ENCODE results near the gene LIPC. TPM values are rescaled to one million over a fixed set of nuclear protein-coding genes. Genes with fewer than 3 reads are reported as not detected.

The LIPC gene
- total RNA-seq, 6 experiments from 2014 or later = 31.1 to 213 (median 86.1) TPM

GRCh38 chr15:58528188-58528870, 96.5 kb downstream of the LIPC start:
- intact Hi-C loops (cut with DNase I) = no loop called here
- Histone ChIP-seq H3K9me3 (no peaks in the 10 kb centered on the region), H3K27me3 (no peaks in the 10 kb centered on the region), H3K27ac (peak overlapping the region; percentile 56 to 84 (median 71)), H3K36me3 (no peaks in the 10 kb centered on the region), H3K4me3 (peak overlapping the region in 1 of 3 donors; percentile 15), H3K4me1 (peaks cover 0 to 56% (median 12%) of the 10 kb centered on the region in 4 donors)
- peak; percentile 68 to 81 (median 73) for ATAC-seq
- TF ChIP-seq POLR2A (IDR thresholded peaks at IDR 0.05) (no peak), CTCF (IDR thresholded peaks at IDR 0.05) (no peak)
- DNase-seq = peak in 2 of 3 donors; percentile 75 to 81
- 19% methylated on average over 12 of the region's 12 CpGs for WGBS (ENCODE audit: insufficient coverage, low coverage, low lambda C conversion rate, missing lambda C conversion rate)

GRCh38 chr15:58529041-58529440, 97.2 kb downstream of the LIPC start:
- Histone ChIP-seq H3K4me1 (peaks cover 0 to 51% (median 12%) of the 10 kb centered on the region in 4 donors), H3K27ac (peak overlapping the region; percentile 56 to 84 (median 71)), H3K27me3 (no peaks in the 10 kb centered on the region), H3K9me3 (no peaks in the 10 kb centered on the region), H3K36me3 (no peaks in the 10 kb centered on the region), H3K4me3 (no peak overlapping the region)
- DNase-seq (peak in 1 of 3 donors; percentile 56), ATAC-seq (peak; percentile 5 to 50 (median 10))
- intact Hi-C loops (cut with DNase I) = no loop called here
- TF ChIP-seq POLR2A (IDR thresholded peaks at IDR 0.05) = no peak
- no peak for TF ChIP-seq CTCF (IDR thresholded peaks at IDR 0.05)
- 33% methylated on average over 1 of the region's 2 CpGs for WGBS (ENCODE audit: insufficient coverage, low coverage, low lambda C conversion rate, missing lambda C conversion rate)

GRCh38 chr15:58530056-58530590, 98.3 kb downstream of the LIPC start:
- no peak overlapping the region for H3K27ac ChIP-seq
- no peaks in the 10 kb centered on the region for H3K27me3 ChIP-seq
- ATAC-seq = no peak
- H3K9me3 ChIP-seq = no peaks in the 10 kb centered on the region
- no peak overlapping the region for H3K4me3 ChIP-seq
- DNase-seq = peak in 1 of 3 donors; percentile 43
- TF ChIP-seq CTCF (IDR thresholded peaks at IDR 0.05) (no peak), POLR2A (IDR thresholded peaks at IDR 0.05) (no peak)
- H3K36me3 ChIP-seq = no peaks in the 10 kb centered on the region
- H3K4me1 ChIP-seq = peaks cover 0 to 40% (median 12%) of the 10 kb centered on the region in 4 donors
- intact Hi-C loops (cut with DNase I) = no loop called here
- 100% methylated on average over 1 of the region's 7 CpGs for WGBS (ENCODE audit: insufficient coverage, low coverage, low lambda C conversion rate, missing lambda C conversion rate)

GRCh38 chr15:58532126-58532525, 100.3 kb downstream of the LIPC start:
- intact Hi-C loops (cut with DNase I) = no loop called here
- Histone ChIP-seq H3K27ac (no peak overlapping the region), H3K27me3 (no peaks in the 10 kb centered on the region), H3K9me3 (no peaks in the 10 kb centered on the region), H3K36me3 (no peaks in the 10 kb centered on the region), H3K4me1 (peaks cover 0 to 21% (median 9%) of the 10 kb centered on the region in 4 donors), H3K4me3 (no peak overlapping the region)
- ATAC-seq = no peak
- DNase-seq = peak in 1 of 3 donors; percentile 8
- TF ChIP-seq POLR2A (IDR thresholded peaks at IDR 0.05) (no peak), CTCF (IDR thresholded peaks at IDR 0.05) (no peak)
- 100% methylated on average over 2 of the region's 3 CpGs for WGBS (ENCODE audit: insufficient coverage, low coverage, low lambda C conversion rate, missing lambda C conversion rate)
